ENCODE data around the gene CXCL11. TPM values are rescaled to one million over a fixed set of nuclear protein-coding genes. Genes with fewer than 3 reads are reported as not detected.

The CXCL11 gene
- total and polyA plus RNA-seq, 8 donors = 0.08 to 1.9 (median 0.23) TPM; not detected in 1

DNA sequence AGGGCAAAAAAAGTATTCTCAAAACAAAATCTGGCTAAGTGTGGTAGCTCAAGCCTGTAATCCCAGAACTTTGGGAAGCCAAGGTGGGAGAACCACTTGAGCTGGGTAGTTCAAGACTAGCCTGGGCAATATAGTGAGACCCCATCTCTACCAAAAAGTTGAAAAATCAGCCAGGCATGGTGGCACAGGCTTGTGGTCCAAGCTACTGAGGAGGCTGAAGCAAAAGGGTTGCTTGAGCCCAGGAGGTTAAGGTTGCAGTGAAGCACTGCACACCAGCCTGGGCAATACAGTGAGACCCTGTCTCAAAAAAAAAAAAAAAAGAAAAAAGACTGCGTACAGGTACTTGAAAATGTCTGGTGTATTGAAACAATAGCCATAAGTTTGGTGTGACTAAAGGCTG is 43.4 kb downstream of the CXCL11 start:
- TF ChIP-seq, protein P1, sequence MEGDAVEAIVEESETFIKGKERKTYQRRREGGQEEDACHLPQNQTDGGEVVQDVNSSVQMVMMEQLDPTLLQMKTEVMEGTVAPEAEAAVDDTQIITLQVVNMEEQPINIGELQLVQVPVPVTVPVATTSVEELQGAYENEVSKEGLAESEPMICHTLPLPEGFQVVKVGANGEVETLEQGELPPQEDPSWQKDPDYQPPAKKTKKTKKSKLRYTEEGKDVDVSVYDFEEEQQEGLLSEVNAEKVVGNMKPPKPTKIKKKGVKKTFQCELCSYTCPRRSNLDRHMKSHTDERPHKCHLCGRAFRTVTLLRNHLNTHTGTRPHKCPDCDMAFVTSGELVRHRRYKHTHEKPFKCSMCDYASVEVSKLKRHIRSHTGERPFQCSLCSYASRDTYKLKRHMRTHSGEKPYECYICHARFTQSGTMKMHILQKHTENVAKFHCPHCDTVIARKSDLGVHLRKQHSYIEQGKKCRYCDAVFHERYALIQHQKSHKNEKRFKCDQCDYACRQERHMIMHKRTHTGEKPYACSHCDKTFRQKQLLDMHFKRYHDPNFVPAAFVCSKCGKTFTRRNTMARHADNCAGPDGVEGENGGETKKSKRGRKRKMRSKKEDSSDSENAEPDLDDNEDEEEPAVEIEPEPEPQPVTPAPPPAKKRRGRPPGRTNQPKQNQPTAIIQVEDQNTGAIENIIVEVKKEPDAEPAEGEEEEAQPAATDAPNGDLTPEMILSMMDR (IDR thresholded peaks at IDR 0.05) = no peak
- no peaks in the 10 kb centered on the region for H3K9me3 ChIP-seq
- DNase-seq (no peak), ATAC-seq (no peak)
- no peak overlapping the region for H3K27ac ChIP-seq
- intact Hi-C loops (cut with DNase I) = loop anchor here in 1 of 2 donors (5.0 kb wide), 1 partner anchor 75 kb away; no protein-coding TSS in a partner anchor
- H3K36me3 ChIP-seq = no peaks in the 10 kb centered on the region
- H3K4me1 ChIP-seq = peaks cover 10 to 19% of the 10 kb centered on the region in 2 donors
- no peak overlapping the region for H3K4me3 ChIP-seq
- H3K27me3 ChIP-seq = peaks cover 0 to 8% of the 10 kb centered on the region in 2 donors

DNA sequence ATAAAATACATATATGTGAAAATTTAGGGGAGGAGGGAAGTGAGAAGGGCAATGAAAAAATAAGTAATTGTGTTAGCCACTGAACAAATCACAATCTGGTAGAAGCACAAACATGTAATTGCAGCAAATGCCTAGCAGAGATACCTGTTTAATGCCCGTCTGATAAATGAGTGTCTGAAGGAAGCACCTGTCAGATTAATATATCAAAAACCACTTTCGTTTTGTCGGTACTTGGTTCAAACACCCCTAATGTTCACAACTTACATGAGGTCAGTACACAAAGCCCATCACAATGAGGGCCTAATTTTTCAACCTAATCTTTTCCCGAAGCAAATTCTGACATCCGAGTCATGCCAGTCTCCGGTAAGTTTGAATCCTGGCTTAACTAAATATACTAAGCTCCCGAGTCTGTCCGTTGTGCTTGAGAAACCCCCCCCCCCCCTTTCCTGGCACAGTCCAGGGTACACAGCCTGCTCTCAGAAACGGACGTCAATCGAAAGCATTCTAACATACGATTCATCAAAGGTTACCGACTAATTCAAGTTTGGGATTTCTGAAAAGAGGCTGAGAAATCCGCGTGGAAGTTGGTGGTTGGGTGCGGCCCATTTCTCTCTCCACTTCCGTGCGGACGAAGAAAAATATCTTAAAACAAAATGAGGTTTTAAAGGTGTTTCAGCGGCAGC is 45.9 kb downstream of the CXCL11 start:
- H3K4me3 ChIP-seq = peak overlapping the region; percentile 77 to 78
- H3K27me3 ChIP-seq = peaks cover 0 to 8% of the 10 kb centered on the region in 2 donors
- H3K36me3 ChIP-seq = no peaks in the 10 kb centered on the region
- TF ChIP-seq, protein P1 (IDR thresholded peaks at IDR 0.05) = no peak
- intact Hi-C loops (cut with DNase I) = loop anchor here in 1 of 2 donors (5.0 kb wide), 1 partner anchor 77 kb away; no protein-coding TSS in a partner anchor
- peaks cover 10 to 19% of the 10 kb centered on the region in 2 donors for H3K4me1 ChIP-seq
- H3K9me3 ChIP-seq = no peaks in the 10 kb centered on the region
- H3K27ac ChIP-seq = peak overlapping the region; percentile 33 to 71
- ATAC-seq (peak; percentile 15), DNase-seq (no peak)

- no peaks in the 10 kb centered on the region for H3K9me3 ChIP-seq
- peaks cover 0 to 19% of the 10 kb centered on the region in 2 donors for H3K36me3 ChIP-seq
- TF ChIP-seq, protein P1 (IDR thresholded peaks at IDR 0.05) = no peak
- intact Hi-C loops (cut with DNase I) = no loop called here
- H3K27me3 ChIP-seq = no peaks in the 10 kb centered on the region
- H3K4me1 ChIP-seq = peaks cover 10 to 16% of the 10 kb centered on the region in 2 donors
- ATAC-seq = no peak
- no peak overlapping the region for H3K27ac ChIP-seq
- no peak overlapping the region for H3K4me3 ChIP-seq
- DNase-seq = no peak
Observed at GRCh38 chr4:75985116-75985515, 50.8 kb downstream of the CXCL11 start.

Other genes with a start within 250 kb of the CXCL11 start
- gene PPEF2, start 133.6 kb downstream of the CXCL11 start, total RNA-seq = not detected
- under 1 TPM in 4 of 6 donors, not detected in 2; 0.06 to 0.54 (median 0.26) TPM for gene PPEF2, start 133.6 kb downstream of the CXCL11 start, polyA plus RNA-seq (ENCODE audit: insufficient read length in 6 of 6)
- 10 to 100 TPM; 25.1 to 25.9 TPM for gene NAAA, start 95.1 kb downstream of the CXCL11 start, total RNA-seq
- gene NAAA, start 95.1 kb downstream of the CXCL11 start, polyA plus RNA-seq (ENCODE audit: insufficient read length in 6 of 6) = 10 to 100 TPM in 2 of 6 donors, 1 to 10 TPM in 4; 6.8 to 17.0 (median 8.8) TPM
- gene SDAD1, start 45.1 kb downstream of the CXCL11 start, total RNA-seq = 10 to 100 TPM; 26.2 to 35.9 TPM
- 10 to 100 TPM; 32.0 to 37.7 (median 34.4) TPM for gene SDAD1, start 45.1 kb downstream of the CXCL11 start, polyA plus RNA-seq (ENCODE audit: insufficient read length in 6 of 6)
- gene CXCL9, start 28.6 kb downstream of the CXCL11 start, total RNA-seq = 1 to 10 TPM; 1.1 to 4.1 TPM
- gene CXCL9, start 28.6 kb downstream of the CXCL11 start, polyA plus RNA-seq (ENCODE audit: insufficient read length in 6 of 6) = 1 to 10 TPM in 2 of 6 donors, under 1 TPM in 4; 0.53 to 1.7 (median 0.87) TPM
- gene CXCL10, start 12.6 kb downstream of the CXCL11 start, total RNA-seq = 10 to 100 TPM in 1 of 2 donors, 1 to 10 TPM in 1; 3.4 to 31.6 TPM
- 1 to 10 TPM in 5 of 6 donors, under 1 TPM in 1; 0.94 to 3.1 (median 1.6) TPM for gene CXCL10, start 12.6 kb downstream of the CXCL11 start, polyA plus RNA-seq (ENCODE audit: insufficient read length in 6 of 6)
- gene ART3, start 38.6 kb upstream of the CXCL11 start, total RNA-seq = not detected
- gene ART3, start 38.6 kb upstream of the CXCL11 start, polyA plus RNA-seq (ENCODE audit: insufficient read length in 6 of 6) = under 1 TPM; 0.15 to 0.62 (median 0.36) TPM
- 10 to 100 TPM; 26.8 to 36.2 TPM for gene NUP54, start 112.3 kb upstream of the CXCL11 start, total RNA-seq
- 100 to 1,000 TPM in 2 of 6 donors, 10 to 100 TPM in 4; 81.5 to 118 (median 93.1) TPM for gene NUP54, start 112.3 kb upstream of the CXCL11 start, polyA plus RNA-seq (ENCODE audit: insufficient read length in 6 of 6)
- 100 to 1,000 TPM; 219 to 223 TPM for gene SCARB2, start 177.8 kb upstream of the CXCL11 start, total RNA-seq
- gene SCARB2, start 177.8 kb upstream of the CXCL11 start, polyA plus RNA-seq (ENCODE audit: insufficient read length in 6 of 6) = 100 to 1,000 TPM; 212 to 266 (median 241) TPM
- 1 to 10 TPM; 3.2 TPM for gene FAM47E, start 215.7 kb upstream of the CXCL11 start, total RNA-seq
- 1 to 10 TPM; 5.2 to 8.5 (median 6.7) TPM for gene FAM47E, start 215.7 kb upstream of the CXCL11 start, polyA plus RNA-seq (ENCODE audit: insufficient read length in 6 of 6)

All from left lung (tissue), 10 donors.